NCI-H2029 (cell line): ENCODE results near the gene COL9A3.

ENCODE experiments used
- DNase-seq: peaks from one replicate; lab custom pipeline; 2025; lab: John Stamatoyannopoulos, UW

The COL9A3 gene

GRCh38 chr20:62778601-62779416, 38.0 kb upstream of the COL9A3 start:
- no peak for DNase-seq

- no peak for DNase-seq
Measured at GRCh38 chr20:62779417-62779685, 37.5 kb upstream of the COL9A3 start.

GRCh38 chr20:62780204-62780603, 36.6 kb upstream of the COL9A3 start:
- DNase-seq, result no peak

- DNase-seq, result no peak
Measured at GRCh38 chr20:62780696-62781095, 36.2 kb upstream of the COL9A3 start.

- no peak for DNase-seq
Measured at GRCh38 chr20:62782149-62782892, 34.5 kb upstream of the COL9A3 start.

GRCh38 chr20:62782893-62783278, 34.0 kb upstream of the COL9A3 start:
- no peak for DNase-seq

- no peak for DNase-seq
Measured at GRCh38 chr20:62784497-62784896, 32.4 kb upstream of the COL9A3 start.

GRCh38 chr20:62785393-62785792, 31.5 kb upstream of the COL9A3 start:
- DNase-seq, result no peak

- no peak for DNase-seq
Measured at GRCh38 chr20:62786157-62786556, 30.7 kb upstream of the COL9A3 start.

- DNase-seq, result no peak
Measured at GRCh38 chr20:62787321-62787720, 29.5 kb upstream of the COL9A3 start.

GRCh38 chr20:62787866-62788265, 29.0 kb upstream of the COL9A3 start:
- DNase-seq, result no peak

- no peak for DNase-seq
Measured at GRCh38 chr20:62788607-62789006, 28.2 kb upstream of the COL9A3 start.

- no peak for DNase-seq
Measured at GRCh38 chr20:62790075-62790474, 26.8 kb upstream of the COL9A3 start.

GRCh38 chr20:62791301-62792181, 25.3 kb upstream of the COL9A3 start:
- DNase-seq, result peak; percentile 53

- no peak for DNase-seq
Measured at GRCh38 chr20:62792182-62792939, 24.5 kb upstream of the COL9A3 start.

GRCh38 chr20:62792940-62793756, 23.7 kb upstream of the COL9A3 start:
- no peak for DNase-seq

- no peak for DNase-seq
Measured at GRCh38 chr20:62793757-62794006, 23.2 kb upstream of the COL9A3 start.

GRCh38 chr20:62794007-62794724, 22.7 kb upstream of the COL9A3 start:
- peak; percentile 91 for DNase-seq

- DNase-seq, result peak; percentile 52
Measured at GRCh38 chr20:62795023-62795761, 21.7 kb upstream of the COL9A3 start.
